Urinary bladder (tissue), 4 donors: Measurements from ENCODE around the gene ALPG. TPM values are rescaled to one million over a fixed set of nuclear protein-coding genes. Genes with fewer than 3 reads are reported as not detected.
"Not testable (repeated sequence)": the region's sequence is repeated elsewhere in the genome, so short reads cannot be mapped to it uniquely, and the experiment has no call there.

Source experiments
- DNase-seq: peaks from one replicate; pipeline ENCODE4 v3.0.0-alpha.2; 2015; ENCODE audit errors: extremely low spot score
- H3K27ac ChIP-seq: one replicate; pipeline ENCODE4 v1.5.1; 2013; ENCODE audit warnings: low read depth, mild to moderate bottlenecking, moderate library complexity
- H3K36me3 ChIP-seq: one replicate; pipeline ENCODE4 v1.6.1; 2013; ENCODE audit warnings: mild to moderate bottlenecking, moderate library complexity; ENCODE audit not compliant: insufficient read depth
- H3K4me1 ChIP-seq: one replicate; pipeline ENCODE4 v1.6.1; 2013; ENCODE audit warnings: mild to moderate bottlenecking, moderate library complexity; ENCODE audit not compliant: insufficient read depth
- H3K4me3 ChIP-seq: one replicate; pipeline ENCODE4 v1.5.1; 2013; ENCODE audit warnings: low read depth, low read length
- WGBS: extraction: QIAGEN DNeasy Blood & Tissue Kit; methylation state at CpG from one replicate; pipeline ENCODE4 v1.1.7; 2013; 5-methylcytosine and 5-hydroxymethylcytosine counted together
- polyA plus RNA-seq: library from polyadenylated mRNA; stranded (reverse); fragments of 200-250 nt; gene quantifications from one replicate; pipeline ENCODE4 v1.2.3, GENCODE V29; 2013
- total RNA-seq: library from RNA; depleted of rRNA; stranded (reverse); fragments of >200 nt; gene quantifications from one replicate; pipeline ENCODE4 v1.2.3, GENCODE V29; 2014
- donor health status: healthy with polysubstance abuse.
- donor health status: healthy.

Gene ALPG
- not detected for total RNA-seq
- polyA plus RNA-seq, result not detected

DNA sequence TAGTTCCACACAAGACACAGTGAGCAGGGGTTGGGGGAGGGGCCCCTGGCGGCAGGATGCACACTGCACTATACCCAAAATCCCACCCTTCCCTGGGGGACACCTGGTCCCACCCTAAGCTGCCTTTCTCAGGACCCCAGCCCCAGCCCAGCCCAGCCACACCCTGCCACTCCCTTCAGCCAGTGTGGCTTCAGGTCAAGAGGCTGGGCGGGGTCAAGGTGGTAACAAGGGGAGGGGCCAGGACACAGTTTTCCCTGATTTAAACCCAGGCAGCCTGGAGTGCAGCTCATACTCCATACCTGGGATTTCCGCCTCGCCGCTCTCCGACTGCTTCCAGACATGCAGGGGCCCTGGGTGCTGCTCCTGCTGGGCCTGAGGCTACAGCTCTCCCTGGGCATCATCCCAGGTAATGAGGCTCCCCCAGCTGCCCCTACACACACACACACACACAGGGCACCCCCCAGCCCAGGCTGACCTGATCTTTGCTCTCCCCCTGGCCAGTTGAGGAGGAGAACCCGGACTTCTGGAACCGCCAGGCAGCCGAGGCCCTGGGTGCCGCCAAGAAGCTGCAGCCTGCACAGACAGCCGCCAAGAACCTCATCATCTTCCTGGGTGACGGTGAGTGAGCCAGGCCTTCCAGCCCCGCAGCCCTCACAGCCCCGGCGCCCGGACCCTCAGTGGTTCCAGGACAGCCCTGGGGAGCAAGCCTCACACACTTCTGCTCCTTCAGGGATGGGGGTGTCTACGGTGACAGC is at the start of gene ALPG:
ALPG (plus strand) TSS at position 289 of the 755 bp plus-strand sequence; CDS start at position 340, 51 bp downstream.
- H3K27ac ChIP-seq, result no peak within 1 kb of the TSS
- WGBS, result 88% methylated on average over 17 of the region's 17 CpGs
- H3K4me3 ChIP-seq, result no peak within 1 kb of the TSS
- no peaks in the 10 kb centered on the region for H3K4me1 ChIP-seq
- no peaks in the 10 kb centered on the region for H3K36me3 ChIP-seq
- no peak for DNase-seq

GRCh38 chr2:232361646-232362045 is 45.0 kb upstream of the ALPG start:
- Histone ChIP-seq H3K36me3 (no peaks in the 10 kb centered on the region), H3K4me3 (no peak overlapping the region), H3K4me1 (no peaks in the 10 kb centered on the region), H3K27ac (no peak overlapping the region)
- DNase-seq, result no peak
- WGBS, result 88% methylated on average over 5 of the region's 5 CpGs

GRCh38 chr2:232362174-232362900 is 44.3 kb upstream of the ALPG start:
- no peak for DNase-seq
- H3K4me1 ChIP-seq, result no peaks in the 10 kb centered on the region
- H3K27ac ChIP-seq, result no peak overlapping the region
- no peak overlapping the region for H3K4me3 ChIP-seq
- 76% methylated on average over 8 of the region's 8 CpGs for WGBS
- no peaks in the 10 kb centered on the region for H3K36me3 ChIP-seq

- 87% methylated on average over 12 of the region's 12 CpGs for WGBS
- not testable (repeated sequence) for DNase-seq, H3K27ac ChIP-seq, H3K36me3 ChIP-seq, H3K4me1 ChIP-seq, H3K4me3 ChIP-seq
These were observed 43.4 kb upstream of the ALPG start for GRCh38 chr2:232363064-232363783.

- 81% methylated on average over 14 of the region's 14 CpGs for WGBS
- no peaks in the 10 kb centered on the region for H3K36me3 ChIP-seq
- H3K4me3 ChIP-seq, result no peak overlapping the region
- no peak overlapping the region for H3K27ac ChIP-seq
- no peak for DNase-seq
- H3K4me1 ChIP-seq, result no peaks in the 10 kb centered on the region
These were observed 42.6 kb upstream of the ALPG start for GRCh38 chr2:232363784-232364615.

DNA sequence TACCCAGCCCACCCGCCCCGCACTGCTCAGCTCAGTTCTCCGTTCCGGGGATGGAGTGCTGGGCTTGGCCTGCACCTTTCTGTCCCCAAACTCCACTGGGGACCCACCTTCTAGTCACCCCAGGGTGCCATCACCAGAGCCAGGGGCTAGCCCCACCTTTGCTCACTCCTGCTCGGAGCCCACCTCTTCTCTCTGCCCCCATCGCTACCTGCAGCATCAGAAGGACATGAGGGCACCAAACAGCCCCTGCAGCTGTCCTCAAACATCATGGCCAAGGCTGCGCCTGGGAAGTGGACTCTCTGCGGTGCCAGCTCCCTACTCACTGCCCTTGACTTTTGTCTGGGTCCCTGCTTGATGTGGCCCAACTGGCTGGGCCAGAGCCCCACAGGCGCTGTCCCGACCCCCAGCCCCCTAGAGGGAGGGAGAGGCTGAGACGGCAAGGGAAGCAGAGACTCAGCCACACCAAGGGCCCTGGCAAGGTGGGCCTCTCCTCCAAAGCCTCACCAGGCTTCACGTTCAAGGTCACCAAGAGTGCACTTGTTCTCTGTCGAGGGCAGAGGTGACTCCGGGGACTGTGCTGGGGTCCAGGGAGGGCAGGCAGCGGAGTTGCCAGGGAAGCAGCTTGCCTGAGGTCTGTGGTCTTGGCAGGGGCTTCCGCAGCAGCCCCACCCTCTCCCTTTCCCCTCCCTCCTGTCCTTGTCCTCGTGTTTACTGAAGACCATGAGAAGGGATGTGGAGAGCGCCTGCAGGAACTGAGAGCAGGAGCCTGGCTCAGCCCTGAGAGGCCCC is 41.6 kb upstream of the ALPG start:
- not testable (repeated sequence) for H3K4me1 ChIP-seq, H3K4me3 ChIP-seq, H3K27ac ChIP-seq, DNase-seq, H3K36me3 ChIP-seq
- WGBS, result 74% methylated on average over 18 of the region's 18 CpGs

DNA sequence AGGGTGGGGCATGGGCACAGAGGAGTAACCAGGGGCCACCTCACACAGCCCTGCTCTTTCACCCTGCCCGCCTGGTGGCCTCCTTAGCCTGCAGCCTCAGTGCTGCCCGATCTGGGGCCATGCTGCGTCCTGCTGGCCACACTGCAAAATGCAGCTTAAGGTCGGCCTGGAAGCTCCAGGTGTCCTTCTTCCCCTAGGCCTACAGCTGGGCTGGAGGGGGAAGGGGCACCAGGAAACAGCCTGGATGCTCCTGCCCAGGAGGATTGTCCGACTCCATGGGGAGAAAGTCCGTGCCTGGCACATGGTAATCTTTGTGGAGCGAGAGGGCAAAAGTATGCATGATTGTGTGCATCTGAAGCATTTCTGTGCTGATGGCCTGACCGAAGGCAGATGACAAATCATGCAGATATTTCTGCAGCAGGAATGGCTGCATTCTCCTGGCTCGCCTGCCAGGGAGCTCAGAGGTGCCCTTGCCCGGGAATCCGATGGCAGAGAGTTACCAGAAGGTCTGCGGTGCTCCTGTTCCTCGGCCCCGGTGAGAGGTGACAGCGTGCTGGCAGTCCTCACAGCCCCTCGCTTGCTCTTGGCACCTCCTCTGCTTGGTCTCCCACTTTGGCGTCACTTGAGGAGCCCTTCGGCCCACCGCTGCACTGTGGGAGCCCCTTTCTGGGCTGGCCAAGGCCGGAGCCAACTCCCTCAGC is 40.9 kb upstream of the ALPG start:
- no peak for DNase-seq
- H3K4me3 ChIP-seq, result no peak overlapping the region
- H3K36me3 ChIP-seq, result no peaks in the 10 kb centered on the region
- no peak overlapping the region for H3K27ac ChIP-seq
- WGBS, result 75% methylated on average over 20 of the region's 20 CpGs
- no peaks in the 10 kb centered on the region for H3K4me1 ChIP-seq

DNA sequence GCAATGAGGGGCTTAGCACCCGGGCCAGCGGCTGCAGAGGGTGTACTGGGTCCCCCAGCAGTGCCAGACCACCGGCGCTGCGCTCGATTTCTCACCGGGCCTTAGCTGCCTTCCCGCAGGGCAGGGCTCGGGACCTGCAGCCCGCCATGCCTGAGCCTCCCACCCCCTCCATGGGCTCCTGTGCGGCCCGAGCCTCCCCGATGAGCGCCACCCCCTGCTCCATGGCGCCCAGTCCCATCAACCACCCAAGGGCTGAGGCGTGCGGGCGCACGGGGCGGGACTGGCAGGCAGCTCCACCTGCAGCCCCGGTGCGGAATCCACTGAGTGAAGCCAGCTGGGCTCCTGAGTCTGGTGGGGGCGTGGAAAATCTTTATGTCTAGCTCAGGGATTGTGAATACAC is 40.2 kb upstream of the ALPG start:
- DNase-seq, result not testable (repeated sequence)
- 87% methylated on average over 23 of the region's 23 CpGs for WGBS

DNA sequence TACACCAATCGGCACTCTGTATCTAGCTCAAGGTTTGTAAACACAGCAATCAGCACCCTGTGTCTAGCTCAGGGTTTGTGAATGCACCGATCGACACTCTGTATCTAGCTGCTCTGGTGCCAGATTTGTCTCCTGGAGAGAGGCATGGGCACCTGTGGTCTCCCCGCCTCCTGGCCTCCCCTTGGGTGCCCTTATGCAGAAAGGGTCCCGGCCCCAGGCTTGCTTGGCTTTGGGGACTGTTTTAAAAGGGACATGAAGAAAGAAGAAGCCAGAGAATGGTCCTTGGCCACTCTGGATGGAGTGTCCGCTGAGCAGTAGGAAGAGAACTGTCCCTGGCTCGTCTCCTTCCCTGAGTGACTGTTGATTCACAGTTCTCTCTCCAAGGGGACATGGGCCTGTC is 39.6 kb upstream of the ALPG start:
- Histone ChIP-seq H3K36me3 (no peaks in the 10 kb centered on the region), H3K4me3 (no peak overlapping the region), H3K4me1 (no peaks in the 10 kb centered on the region), H3K27ac (no peak overlapping the region)
- no peak for DNase-seq
- 78% methylated on average over 7 of the region's 7 CpGs for WGBS

More for the DNA sequence above, 40.2 kb upstream of the ALPG start:
- H3K4me3 ChIP-seq, H3K4me1 ChIP-seq, H3K27ac ChIP-seq, H3K36me3 ChIP-seq: not testable (repeated sequence)

GRCh38 chr2:232367591-232368233 is 38.9 kb upstream of the ALPG start:
- 76% methylated on average over 13 of the region's 13 CpGs for WGBS
- Histone ChIP-seq H3K4me1 (no peaks in the 10 kb centered on the region), H3K36me3 (no peaks in the 10 kb centered on the region), H3K4me3 (no peak overlapping the region), H3K27ac (no peak overlapping the region)
- DNase-seq, result no peak

GRCh38 chr2:232368311-232368731 is 38.3 kb upstream of the ALPG start:
- H3K4me3 ChIP-seq, result no peak overlapping the region
- no peaks in the 10 kb centered on the region for H3K4me1 ChIP-seq
- 84% methylated on average over 15 of the region's 15 CpGs for WGBS
- no peak for DNase-seq
- no peak overlapping the region for H3K27ac ChIP-seq
- H3K36me3 ChIP-seq, result no peaks in the 10 kb centered on the region
